OCI-LY7 (cell line): ENCODE measurements around the gene ATAD3B. TPM values are rescaled to one million over a fixed set of nuclear protein-coding genes. Genes with fewer than 3 reads are reported as not detected.

Experiments used
- BruUV-seq: library from RNA; stranded (reverse); fragments of 400-500 nt; replicated peaks from 2 replicates; lab custom pipeline; 2021; lab: Mats Ljungman, UMichigan
- CTCF ChIA-PET: fragments of 300-600 bp; sonication (Branson Sonifier 250); formaldehyde crosslinking; loops from one replicate; lab custom pipeline; 2022; ENCODE audit warnings: antibody characterized with exemption; ENCODE audit not compliant: unreplicated experiment; lab: Charles Lee
- POLR2A ChIA-PET: fragments of 300-600 bp; sonication (Branson Sonifier 250); formaldehyde crosslinking; loops from one replicate; lab custom pipeline; 2022; ENCODE audit warnings: antibody characterized with exemption; lab: Charles Lee
- DNase-seq: peaks from one replicate; pipeline ENCODE4 v3.0.0-alpha.2; 2015; ENCODE audit warnings: low spot score
- H2AFZ ChIP-seq: fragments of 200-600 bp; sonication (generic), shearing (Covaris generic); 2 replicates; pipeline ENCODE4 v1.6.1; 2014; ENCODE audit warnings: mild to moderate bottlenecking, antibody characterized with exemption, low read length, moderate library complexity
- H3K27ac ChIP-seq: fragments of 200-600 bp; sonication (generic); 2 replicates; pipeline ENCODE4 v1.5.1; 2014; ENCODE audit warnings: mixed run types, low read depth, mild to moderate bottlenecking, moderate library complexity, low read length, inconsistent platforms; ENCODE audit not compliant: poor library complexity, severe bottlenecking
- H3K36me3 ChIP-seq: fragments of 200-600 bp; sonication (generic); 2 replicates; pipeline ENCODE4 v1.6.1; 2014; ENCODE audit warnings: mild to moderate bottlenecking, antibody characterized with exemption, low read length, moderate library complexity, mixed read lengths; ENCODE audit not compliant: insufficient read depth
- H3K4me1 ChIP-seq: fragments of 200-600 bp; sonication (generic); 2 replicates; pipeline ENCODE4 v1.5.1; 2014; ENCODE audit warnings: mild to moderate bottlenecking, low read length; ENCODE audit not compliant: insufficient read depth, poor library complexity, severe bottlenecking
- H3K4me2 ChIP-seq: fragments of 200-600 bp; sonication (generic); 2 replicates; pipeline ENCODE4 v1.6.1; 2014; ENCODE audit warnings: mild to moderate bottlenecking, low read length
- H3K4me3 ChIP-seq: fragments of 200-600 bp; sonication (generic); 2 replicates; pipeline ENCODE4 v1.5.1; 2014; ENCODE audit warnings: mild to moderate bottlenecking, low read depth, low read length; ENCODE audit not compliant: poor library complexity, severe bottlenecking
- H3K79me2 ChIP-seq: fragments of 200-600 bp; sonication (generic); 2 replicates; pipeline ENCODE4 v1.6.1; 2016; ENCODE audit warnings: low read depth, mild to moderate bottlenecking, low read length, moderate library complexity, mixed read lengths; ENCODE audit not compliant: insufficient read depth
- H3K9me2 ChIP-seq: fragments of 200-600 bp; sonication (generic); 2 replicates; pipeline ENCODE4 v1.6.1; 2016; ENCODE audit warnings: mild to moderate bottlenecking, low read length, mixed read lengths; ENCODE audit not compliant: insufficient read depth
- H3K9me3 ChIP-seq: fragments of 200-600 bp; sonication (generic); 2 replicates; pipeline ENCODE4 v1.6.1; 2014; ENCODE audit warnings: mild to moderate bottlenecking, mixed run types, low read length, mixed read lengths
- H4K20me1 ChIP-seq: fragments of 200-600 bp; sonication (generic); 2 replicates; pipeline ENCODE4 v1.6.1; 2014; ENCODE audit warnings: mild to moderate bottlenecking, antibody characterized with exemption, low read length, moderate library complexity, mixed read lengths; ENCODE audit not compliant: insufficient read depth
- CTCF ChIP-seq: fragments of 200-600 bp; sonication (generic); conservative IDR thresholded peaks from 2 replicates; pipeline ENCODE4 v1.5.1; 2014; ENCODE audit warnings: mild to moderate bottlenecking, antibody characterized with exemption, low read length, moderate library complexity, mixed read lengths
- EZH2phosphoT487 ChIP-seq: fragments of 200-600 bp; sonication (generic); IDR thresholded peaks from 2 replicates; pipeline ENCODE4 v1.6.1; 2018; ENCODE audit warnings: low read depth, borderline replicate concordance, mild to moderate bottlenecking, mixed run types, antibody characterized with exemption, low read length, moderate library complexity, mixed read lengths
- intact Hi-C: fragments of 100-400 bp; cut with micrococcal nuclease; formaldehyde crosslinking; loops from one replicate; pipeline ENCODE4 v1.10.0; 2022; ENCODE audit not compliant: unreplicated experiment
- total RNA-seq, 2 experiments: library from RNA; depleted of rRNA in 1 of 2; stranded (reverse); fragments of >200 nt in 1 of 2; shearing (Covaris generic) in 1 of 2; gene quantifications; 2 replicates each; pipeline ENCODE4 v1.2.3, GENCODE V29; 2014 to 2022

Gene ATAD3B
- total RNA-seq, 2 experiments from 2014 or later, result 54.9 to 62.4 TPM

GRCh38 chr1:1434824-1435105 lies 36.8 kb upstream of the ATAD3B start:
- H3K4me3 ChIP-seq, result no peak overlapping the region
- ChIA-PET POLR2A (no interaction called here), CTCF (no interaction called here)
- no peaks in the 10 kb centered on the region for H3K9me3 ChIP-seq
- TF ChIP-seq CTCF, result no peak
- TF ChIP-seq EZH2phosphoT487, result no peak
- H3K9me2 ChIP-seq, result no peaks in the 10 kb centered on the region
- no peaks in the 10 kb centered on the region for H3K79me2 ChIP-seq
- H3K4me2 ChIP-seq, result no peak overlapping the region
- no peak for DNase-seq
- intact Hi-C loops, result no loop called here
- H2AFZ ChIP-seq, result no peak overlapping the region
- H4K20me1 ChIP-seq, result no peaks in the 10 kb centered on the region
- BruUV-seq, result no TSS peak
- no peaks in the 10 kb centered on the region for H3K36me3 ChIP-seq
- H3K4me1 ChIP-seq, result no peaks in the 10 kb centered on the region
- no peak overlapping the region for H3K27ac ChIP-seq

GRCh38 chr1:1435106-1435903 lies 36.3 kb upstream of the ATAD3B start, which contains the start of gene VWA1:
TSS of gene VWA1 (plus strand) at chr1:1435690. CDS start at chr1:1435749, 59 bp downstream.
- no peak within 1 kb of the TSS for H3K4me2 ChIP-seq
- no peaks in the 10 kb centered on the region for H3K9me2 ChIP-seq
- no peaks in the 10 kb centered on the region for H3K4me1 ChIP-seq
- H3K4me3 ChIP-seq, result no peak within 1 kb of the TSS
- TF ChIP-seq EZH2phosphoT487 (no peak), CTCF (no peak)
- H3K9me3 ChIP-seq, result no peaks in the 10 kb centered on the region
- ChIA-PET POLR2A (no interaction called here), CTCF (no interaction called here)
- H2AFZ ChIP-seq, result no peak within 1 kb of the TSS
- DNase-seq, result no peak
- no peaks in the 10 kb centered on the region for H4K20me1 ChIP-seq
- H3K36me3 ChIP-seq, result no peaks in the 10 kb centered on the region
- H3K27ac ChIP-seq, result no peak within 1 kb of the TSS
- intact Hi-C loops, result no loop called here
- H3K79me2 ChIP-seq, result no peaks in the 10 kb centered on the region
- no TSS peak for BruUV-seq

- no peaks in the 10 kb centered on the region for H3K4me1 ChIP-seq
- no peak overlapping the region for H3K27ac ChIP-seq
- no peaks in the 10 kb centered on the region for H3K9me3 ChIP-seq
- BruUV-seq, result no TSS peak
- TF ChIP-seq CTCF, result no peak
- no peak for TF ChIP-seq EZH2phosphoT487
- H3K9me2 ChIP-seq, result no peaks in the 10 kb centered on the region
- H3K4me3 ChIP-seq, result no peak overlapping the region
- CTCF ChIA-PET, result no interaction called here
- H2AFZ ChIP-seq, result no peak overlapping the region
- H4K20me1 ChIP-seq, result no peaks in the 10 kb centered on the region
- intact Hi-C loops, result no loop called here
- POLR2A ChIA-PET, result no interaction called here
- no peaks in the 10 kb centered on the region for H3K79me2 ChIP-seq
- no peaks in the 10 kb centered on the region for H3K36me3 ChIP-seq
- no peak overlapping the region for H3K4me2 ChIP-seq
- DNase-seq, result no peak
Measured at GRCh38 chr1:1435911-1436629, 35.5 kb upstream of the ATAD3B start.
